ENCODE results near the gene DNAJB2. TPM values are rescaled to one million over a fixed set of nuclear protein-coding genes. Genes with fewer than 3 reads are reported as not detected.

DNAJB2 gene
- total and polyA plus RNA-seq, 2 experiments from 2014 or later = 60.6 to 182 TPM

- peak within 1 kb of the TSS; percentile 82 for H3K27ac ChIP-seq
- H3K9me3 ChIP-seq (ENCODE audit: low read depth) = no peaks in the 10 kb centered on the region
- no peaks in the 10 kb centered on the region for H3K27me3 ChIP-seq
- DNase-seq (ENCODE audit: low read depth in 1 of 2, low spot score in 1 of 2) = peak; percentile 94 to 96
- peaks cover 9% of the 10 kb centered on the region for H3K4me1 ChIP-seq (ENCODE audit: low read depth)
- H3K36me3 ChIP-seq = no peaks in the 10 kb centered on the region
- TF ChIP-seq CTCF (IDR thresholded peaks at IDR 0.05; ENCODE audit: low read depth, low read length) = no peak
- peak within 1 kb of the TSS; percentile 75 for H3K4me3 ChIP-seq
These were observed 33.8 kb upstream of the DNAJB2 start, which contains the start of the genes GLB1L and STK16 for GRCh38 chr2:219245148-219245898. Gene GLB1L, minus strand, starts transcription at chr2:219245444. Its CDS starts 1,871 bp downstream, at chr2:219243573. Gene STK16, plus strand, starts transcription at chr2:219245479. Its CDS starts 521 bp downstream, at chr2:219246000.

GRCh38 chr2:219245899-219246230 lies 33.3 kb upstream of the DNAJB2 start:
- no peak for TF ChIP-seq CTCF (IDR thresholded peaks at IDR 0.05; ENCODE audit: low read depth, low read length)
- no peaks in the 10 kb centered on the region for H3K9me3 ChIP-seq (ENCODE audit: low read depth)
- peak overlapping the region; percentile 82 for H3K27ac ChIP-seq
- peaks cover 9% of the 10 kb centered on the region for H3K4me1 ChIP-seq (ENCODE audit: low read depth)
- peak overlapping the region; percentile 75 for H3K4me3 ChIP-seq
- H3K36me3 ChIP-seq = no peaks in the 10 kb centered on the region
- H3K27me3 ChIP-seq = no peaks in the 10 kb centered on the region
- no peak for DNase-seq (ENCODE audit: low read depth in 1 of 2, low spot score in 1 of 2)

- no peaks in the 10 kb centered on the region for H3K9me3 ChIP-seq (ENCODE audit: low read depth)
- no peak overlapping the region for H3K27ac ChIP-seq
- no peak overlapping the region for H3K4me3 ChIP-seq
- H3K36me3 ChIP-seq = no peaks in the 10 kb centered on the region
- H3K27me3 ChIP-seq = peaks cover 4% of the 10 kb centered on the region
- no peak for DNase-seq (ENCODE audit: low read depth in 1 of 2, low spot score in 1 of 2)
- TF ChIP-seq CTCF (IDR thresholded peaks at IDR 0.05; ENCODE audit: low read depth, low read length) = no peak
- H3K4me1 ChIP-seq (ENCODE audit: low read depth) = peaks cover 9% of the 10 kb centered on the region
These were observed 32.6 kb upstream of the DNAJB2 start for GRCh38 chr2:219246559-219246958.

- Histone ChIP-seq H3K27ac (no peak overlapping the region), H3K36me3 (no peaks in the 10 kb centered on the region), H3K4me1 (ENCODE audit: low read depth) (peaks cover 11% of the 10 kb centered on the region), H3K27me3 (peaks cover 18% of the 10 kb centered on the region), H3K9me3 (ENCODE audit: low read depth) (no peaks in the 10 kb centered on the region), H3K4me3 (no peak overlapping the region)
- DNase-seq (ENCODE audit: low read depth in 1 of 2, low spot score in 1 of 2) = no peak
- TF ChIP-seq CTCF (IDR thresholded peaks at IDR 0.05; ENCODE audit: low read depth, low read length) = no peak
These were observed 31.2 kb upstream of the DNAJB2 start for GRCh38 chr2:219247678-219248642.

GRCh38 chr2:219248845-219249202 lies 30.3 kb upstream of the DNAJB2 start:
- peaks cover 27% of the 10 kb centered on the region for H3K27me3 ChIP-seq
- H3K36me3 ChIP-seq = no peaks in the 10 kb centered on the region
- H3K4me1 ChIP-seq (ENCODE audit: low read depth) = peaks cover 16% of the 10 kb centered on the region
- no peaks in the 10 kb centered on the region for H3K9me3 ChIP-seq (ENCODE audit: low read depth)
- H3K27ac ChIP-seq = no peak overlapping the region
- H3K4me3 ChIP-seq = no peak overlapping the region
- no peak for DNase-seq (ENCODE audit: low read depth in 1 of 2, low spot score in 1 of 2)
- no peak for TF ChIP-seq CTCF (IDR thresholded peaks at IDR 0.05; ENCODE audit: low read depth, low read length)
